Measurements from ENCODE around the gene RNF227. TPM values are rescaled to one million over a fixed set of nuclear protein-coding genes. Genes with fewer than 3 reads are reported as not detected.

Gene RNF227
- total and polyA plus RNA-seq, 2 of the 13 experiments (the other 11 are each of a cell fraction or from before 2014, with no cell fraction given), result 0.20 to 0.79 TPM

- peak; percentile 77; the same call in 1 of the 2 replicates for TF ChIP-seq ZNF709 (CRISPR knock-in tag; IDR thresholded peaks at IDR 0.05)
- peak; percentile 50; the same call in 1 of the 2 replicates for TF ChIP-seq ZFP36L1 (CRISPR knock-in tag; IDR thresholded peaks at IDR 0.05)
- peak; percentile 74; the same call in 1 of the 2 replicates for TF ChIP-seq ZNF468 (CRISPR knock-in tag; IDR thresholded peaks at IDR 0.05)
- TF ChIP-seq MXD3 (CRISPR knock-in tag; IDR thresholded peaks at IDR 0.05), result peak; percentile 73; the same call in 1 of the 2 replicates
- TF ChIP-seq TGIF2 (CRISPR knock-in tag; IDR thresholded peaks at IDR 0.05), result peak; percentile 77; the same call in 1 of the 2 replicates
- TF ChIP-seq TFAP4 (IDR thresholded peaks at IDR 0.05; ENCODE audit: borderline replicate concordance, low read depth), result no peak
- no peak for TF ChIP-seq SIN3A (IDR thresholded peaks at IDR 0.05; ENCODE audit: borderline replicate concordance, low read depth, low read length)
- no peak; the same call in 1 of the 2 replicates for TF ChIP-seq ZBTB26 (CRISPR knock-in tag; IDR thresholded peaks at IDR 0.05; ENCODE audit: borderline replicate concordance)
- no peak for TF ChIP-seq RARG (CRISPR knock-in tag; IDR thresholded peaks at IDR 0.05; ENCODE audit: low read depth)
- peak; percentile 75 for TF ChIP-seq ZFX (CRISPR knock-in tag; IDR thresholded peaks at IDR 0.05; ENCODE audit: low read depth)
- TF ChIP-seq ARID5B (CRISPR knock-in tag; IDR thresholded peaks at IDR 0.05), result peak; percentile 38; the same call in 1 of the 2 replicates
- TF ChIP-seq ZNF660 (CRISPR knock-in tag; IDR thresholded peaks at IDR 0.05; ENCODE audit: borderline replicate concordance, low read depth), result no peak
- TF ChIP-seq KAT7 (CRISPR knock-in tag; IDR thresholded peaks at IDR 0.05; ENCODE audit: borderline replicate concordance), result peak; percentile 63; the same call in 1 of the 2 replicates
- peak; percentile 76; the same call in 1 of the 2 replicates for TF ChIP-seq EED (CRISPR knock-in tag; IDR thresholded peaks at IDR 0.05)
- TF ChIP-seq POGK (CRISPR knock-in tag; conservative IDR thresholded peaks at IDR 0.05), result peak; percentile 79
- no peak; the same call in 1 of the 2 replicates for TF ChIP-seq ZNF446 (CRISPR knock-in tag; IDR thresholded peaks at IDR 0.05)
- no peak for TF ChIP-seq RFXANK (CRISPR knock-in tag; IDR thresholded peaks at IDR 0.05)
- TF ChIP-seq STAT5B (CRISPR knock-in tag; IDR thresholded peaks at IDR 0.05), result peak; percentile 65; the same call in 1 of the 2 replicates
- TF ChIP-seq EP300 (IDR thresholded peaks at IDR 0.05; ENCODE audit: low read depth in 2 of 2, low read length in 2 of 2), result no peak
- TF ChIP-seq EP300 (CRISPR knock-in tag; IDR thresholded peaks at IDR 0.05; ENCODE audit: borderline replicate concordance), result no peak; the same call in 1 of the 2 replicates
These were observed at the start of gene RNF227 (continued) for GRCh38 chr17:7915611-7916384.
